ENCODE data around the gene CDH5.

DNA sequence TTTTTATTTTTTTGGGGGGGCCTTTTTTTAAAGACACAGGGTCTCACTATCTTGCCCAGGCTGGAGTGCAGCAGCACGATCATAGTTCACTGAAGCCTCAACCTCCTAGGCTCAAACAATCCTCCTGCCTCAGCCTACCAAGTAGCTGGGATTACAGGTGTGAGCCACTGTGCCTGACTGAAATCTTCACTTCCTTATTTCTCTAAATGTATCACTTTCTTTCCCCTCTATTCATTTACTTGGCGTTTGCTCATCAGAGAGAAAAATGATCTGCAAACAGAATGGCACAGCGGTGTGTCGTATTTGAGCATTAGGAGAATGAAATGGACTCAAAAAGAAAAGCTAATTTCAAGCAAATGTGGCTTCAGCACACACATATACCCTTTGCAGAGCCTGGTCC lies 44.3 kb upstream of the CDH5 start:
- TF ChIP-seq, protein P1, sequence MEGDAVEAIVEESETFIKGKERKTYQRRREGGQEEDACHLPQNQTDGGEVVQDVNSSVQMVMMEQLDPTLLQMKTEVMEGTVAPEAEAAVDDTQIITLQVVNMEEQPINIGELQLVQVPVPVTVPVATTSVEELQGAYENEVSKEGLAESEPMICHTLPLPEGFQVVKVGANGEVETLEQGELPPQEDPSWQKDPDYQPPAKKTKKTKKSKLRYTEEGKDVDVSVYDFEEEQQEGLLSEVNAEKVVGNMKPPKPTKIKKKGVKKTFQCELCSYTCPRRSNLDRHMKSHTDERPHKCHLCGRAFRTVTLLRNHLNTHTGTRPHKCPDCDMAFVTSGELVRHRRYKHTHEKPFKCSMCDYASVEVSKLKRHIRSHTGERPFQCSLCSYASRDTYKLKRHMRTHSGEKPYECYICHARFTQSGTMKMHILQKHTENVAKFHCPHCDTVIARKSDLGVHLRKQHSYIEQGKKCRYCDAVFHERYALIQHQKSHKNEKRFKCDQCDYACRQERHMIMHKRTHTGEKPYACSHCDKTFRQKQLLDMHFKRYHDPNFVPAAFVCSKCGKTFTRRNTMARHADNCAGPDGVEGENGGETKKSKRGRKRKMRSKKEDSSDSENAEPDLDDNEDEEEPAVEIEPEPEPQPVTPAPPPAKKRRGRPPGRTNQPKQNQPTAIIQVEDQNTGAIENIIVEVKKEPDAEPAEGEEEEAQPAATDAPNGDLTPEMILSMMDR (IDR thresholded peaks at IDR 0.05) = no peak
- TF ChIP-seq POLR2A (IDR thresholded peaks at IDR 0.05) = no peak
